Astrocyte (in vitro differentiated cells and primary cell): ENCODE results near the gene KDSR. TPM values are rescaled to one million over a fixed set of nuclear protein-coding genes. Genes with fewer than 3 reads are reported as not detected.

Experiments used
- DNase-seq: peaks from one replicate; pipeline ENCODE4 v3.0.0-alpha.2; 2010; ENCODE audit warnings: low read depth
- FAIRE-seq: peaks from 2 replicates; lab custom pipeline; 2011; peaks lifted over from hg19 to GRCh38; lab: Jason Lieb, UNC
- H2AFZ ChIP-seq: 2 replicates; pipeline ENCODE4 v1.6.0; 2012; ENCODE audit warnings: low read depth, low read length, inconsistent platforms
- H3K27ac ChIP-seq: 2 replicates; pipeline ENCODE4 v1.5.1; 2011; ENCODE audit warnings: low read depth, low read length, inconsistent platforms
- H3K27me3 ChIP-seq: 2 replicates; pipeline ENCODE4 v1.6.0; 2011; ENCODE audit warnings: low read length, inconsistent platforms; ENCODE audit not compliant: insufficient read depth
- H3K36me3 ChIP-seq: 2 replicates; pipeline ENCODE4 v1.5.1; 2011; ENCODE audit warnings: low read length, inconsistent platforms; ENCODE audit not compliant: insufficient read depth
- H3K4me1 ChIP-seq: 2 replicates; pipeline ENCODE4 v1.5.1; 2011; ENCODE audit warnings: low read length, inconsistent platforms; ENCODE audit not compliant: insufficient read depth
- H3K4me2 ChIP-seq: 2 replicates; pipeline ENCODE4 v1.6.0; 2012; ENCODE audit warnings: low read length, inconsistent platforms
- H3K4me3 ChIP-seq: 2 replicates; pipeline ENCODE4 v1.5.1; 2011; ENCODE audit warnings: low read depth, mild to moderate bottlenecking, low read length, inconsistent platforms; ENCODE audit not compliant: insufficient read depth
- H3K79me2 ChIP-seq: 2 replicates; pipeline ENCODE4 v1.6.0; 2012; ENCODE audit warnings: mild to moderate bottlenecking, low read length, inconsistent platforms; ENCODE audit not compliant: insufficient read depth
- H3K9ac ChIP-seq: 2 replicates; pipeline ENCODE4 v1.6.0; 2012; ENCODE audit warnings: mild to moderate bottlenecking, low read length, inconsistent platforms
- H3K9me3 ChIP-seq: 2 replicates; pipeline ENCODE4 v1.5.1; 2012; ENCODE audit warnings: low read depth, mild to moderate bottlenecking, low read length, inconsistent platforms; ENCODE audit not compliant: insufficient read depth
- H4K20me1 ChIP-seq: 2 replicates; pipeline ENCODE4 v1.6.0; 2012; ENCODE audit warnings: low read length, inconsistent platforms; ENCODE audit not compliant: insufficient read depth
- H3K27ac Mint-ChIP-seq: one replicate; pipeline ENCODE4 v1.8.0; 2021; ENCODE audit warnings: mild to moderate bottlenecking, mixed read lengths; ENCODE audit not compliant: unreplicated experiment
- H3K27me3 Mint-ChIP-seq: one replicate; pipeline ENCODE4 v1.8.0; 2021; ENCODE audit warnings: low read depth, mixed read lengths; ENCODE audit not compliant: unreplicated experiment
- H3K36me3 Mint-ChIP-seq: one replicate; pipeline ENCODE4 v1.8.0; 2021; ENCODE audit warnings: low read depth, mixed read lengths; ENCODE audit not compliant: unreplicated experiment
- H3K4me1 Mint-ChIP-seq: one replicate; pipeline ENCODE4 v1.8.0; 2021; ENCODE audit warnings: low read depth, mixed read lengths; ENCODE audit not compliant: unreplicated experiment
- H3K4me3 Mint-ChIP-seq: one replicate; pipeline ENCODE4 v1.8.0; 2021; ENCODE audit warnings: mild to moderate bottlenecking, moderate library complexity, mixed read lengths; ENCODE audit not compliant: unreplicated experiment
- H3K9me3 Mint-ChIP-seq: one replicate; pipeline ENCODE4 v1.8.0; 2021; ENCODE audit warnings: mild to moderate bottlenecking, mixed read lengths; ENCODE audit not compliant: unreplicated experiment
- EZH2 ChIP-seq: IDR thresholded peaks from 2 replicates; pipeline ENCODE4 v1.6.1; 2012; ENCODE audit warnings: mild to moderate bottlenecking, low read length, inconsistent platforms; ENCODE audit not compliant: insufficient read depth
- total RNA-seq: library from RNA; stranded (reverse); gene quantifications from 2 replicates; pipeline ENCODE4 v1.2.1, GENCODE V29; 2021
- TF ChIP-seq, protein P1 (sequence below): IDR thresholded peaks from 2 replicates; pipeline ENCODE4 v1.5.1; 2011; ENCODE audit warnings: low read depth, mild to moderate bottlenecking, inconsistent platforms, low read length, moderate library complexity; ENCODE audit not compliant: insufficient read depth

KDSR gene
- total RNA-seq, 1 donor from 2014 or later: 43.7 TPM

DNA sequence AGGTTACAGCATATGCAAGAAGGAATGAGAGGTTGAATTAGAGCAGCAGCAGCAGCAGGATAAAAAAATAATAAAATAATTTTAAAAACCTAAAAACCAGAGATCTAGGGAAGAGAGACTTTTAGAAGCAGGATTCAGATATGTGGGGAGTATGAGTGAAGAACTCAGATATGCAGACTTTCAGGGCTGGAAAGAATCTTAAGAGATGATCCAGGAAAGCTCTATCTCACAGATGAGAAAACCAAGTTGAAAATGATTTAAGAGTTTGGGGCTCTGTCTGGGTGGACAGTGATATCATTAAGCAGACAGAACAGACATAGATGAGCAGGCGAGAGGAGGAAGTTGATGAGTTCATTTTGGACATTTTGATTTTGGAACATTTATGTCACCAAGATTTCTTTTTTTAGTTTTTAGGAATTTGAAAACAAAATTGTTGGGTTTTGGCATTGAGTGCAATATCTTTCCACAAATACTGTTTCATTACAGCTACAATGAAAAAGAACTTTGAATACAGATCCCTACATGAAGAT is 79.2 kb downstream of the KDSR start:
- H3K36me3 Mint-ChIP-seq: no peaks in the 10 kb centered on the region
- H2AFZ ChIP-seq: no peak overlapping the region
- H3K4me1 ChIP-seq: no peaks in the 10 kb centered on the region
- H3K9me3 ChIP-seq: no peaks in the 10 kb centered on the region
- DNase-seq: no peak
- H3K9ac ChIP-seq: no peak overlapping the region
- H3K9me3 Mint-ChIP-seq: no peaks in the 10 kb centered on the region
- no peak overlapping the region for H3K4me2 ChIP-seq
- FAIRE-seq: no peak
- no peak overlapping the region for H3K27ac ChIP-seq
- no peak overlapping the region for H3K4me3 ChIP-seq
- H3K27me3 ChIP-seq: no peaks in the 10 kb centered on the region
- H3K4me3 Mint-ChIP-seq: no peak overlapping the region
- H3K27me3 Mint-ChIP-seq: peaks cover 15% of the 10 kb centered on the region
- TF ChIP-seq, protein P1, sequence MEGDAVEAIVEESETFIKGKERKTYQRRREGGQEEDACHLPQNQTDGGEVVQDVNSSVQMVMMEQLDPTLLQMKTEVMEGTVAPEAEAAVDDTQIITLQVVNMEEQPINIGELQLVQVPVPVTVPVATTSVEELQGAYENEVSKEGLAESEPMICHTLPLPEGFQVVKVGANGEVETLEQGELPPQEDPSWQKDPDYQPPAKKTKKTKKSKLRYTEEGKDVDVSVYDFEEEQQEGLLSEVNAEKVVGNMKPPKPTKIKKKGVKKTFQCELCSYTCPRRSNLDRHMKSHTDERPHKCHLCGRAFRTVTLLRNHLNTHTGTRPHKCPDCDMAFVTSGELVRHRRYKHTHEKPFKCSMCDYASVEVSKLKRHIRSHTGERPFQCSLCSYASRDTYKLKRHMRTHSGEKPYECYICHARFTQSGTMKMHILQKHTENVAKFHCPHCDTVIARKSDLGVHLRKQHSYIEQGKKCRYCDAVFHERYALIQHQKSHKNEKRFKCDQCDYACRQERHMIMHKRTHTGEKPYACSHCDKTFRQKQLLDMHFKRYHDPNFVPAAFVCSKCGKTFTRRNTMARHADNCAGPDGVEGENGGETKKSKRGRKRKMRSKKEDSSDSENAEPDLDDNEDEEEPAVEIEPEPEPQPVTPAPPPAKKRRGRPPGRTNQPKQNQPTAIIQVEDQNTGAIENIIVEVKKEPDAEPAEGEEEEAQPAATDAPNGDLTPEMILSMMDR: no peak
- no peak for TF ChIP-seq EZH2
- H3K4me1 Mint-ChIP-seq: no peaks in the 10 kb centered on the region
- H3K79me2 ChIP-seq: no peaks in the 10 kb centered on the region
- H3K27ac Mint-ChIP-seq: no peak overlapping the region
- no peaks in the 10 kb centered on the region for H4K20me1 ChIP-seq
- no peaks in the 10 kb centered on the region for H3K36me3 ChIP-seq

DNA sequence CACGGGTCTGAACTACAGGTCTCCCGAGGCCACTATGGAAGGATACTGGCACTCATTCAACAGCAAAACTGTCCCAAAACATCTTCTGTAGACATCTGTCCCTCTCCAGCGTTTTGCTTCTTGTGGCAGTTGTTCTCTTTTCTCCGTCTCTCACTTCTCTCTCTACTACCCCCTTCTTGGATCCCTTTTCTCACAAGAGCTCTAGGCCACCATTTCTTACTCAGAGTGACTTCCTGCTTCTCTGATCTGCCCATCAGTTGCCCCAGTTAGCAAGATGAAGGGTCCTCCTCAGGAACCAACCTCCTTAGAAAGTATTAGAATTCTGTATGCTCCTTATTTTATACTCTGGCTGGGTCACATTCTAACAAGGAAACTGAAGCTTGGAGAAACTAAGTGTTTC is 80.1 kb downstream of the KDSR start:
- FAIRE-seq (no peak), DNase-seq (no peak)

More for the DNA sequence above, 80.1 kb downstream of the KDSR start:
- Histone ChIP-seq H3K4me1 (no peaks in the 10 kb centered on the region), H3K27me3 (no peaks in the 10 kb centered on the region), H3K9me3 (no peaks in the 10 kb centered on the region), H3K9ac (no peak overlapping the region), H3K4me2 (no peak overlapping the region), H3K27ac (no peak overlapping the region), H4K20me1 (no peaks in the 10 kb centered on the region), H3K4me3 (no peak overlapping the region), H3K36me3 (no peaks in the 10 kb centered on the region), H2AFZ (no peak overlapping the region), H3K79me2 (no peaks in the 10 kb centered on the region)
- Mint-ChIP-seq H3K27me3 (peaks cover 15% of the 10 kb centered on the region), H3K27ac (no peak overlapping the region), H3K4me3 (no peak overlapping the region), H3K36me3 (no peaks in the 10 kb centered on the region), H3K9me3 (no peaks in the 10 kb centered on the region), H3K4me1 (no peaks in the 10 kb centered on the region)
- no peak for TF ChIP-seq EZH2
- TF ChIP-seq, protein P1: no peak
